ENCODE measurements around the gene CLCNKA. TPM values are rescaled to one million over a fixed set of nuclear protein-coding genes. Genes with fewer than 3 reads are reported as not detected.

CLCNKA gene
- total RNA-seq, 1 experiment from 2014 or later = 0.10 TPM

DNA sequence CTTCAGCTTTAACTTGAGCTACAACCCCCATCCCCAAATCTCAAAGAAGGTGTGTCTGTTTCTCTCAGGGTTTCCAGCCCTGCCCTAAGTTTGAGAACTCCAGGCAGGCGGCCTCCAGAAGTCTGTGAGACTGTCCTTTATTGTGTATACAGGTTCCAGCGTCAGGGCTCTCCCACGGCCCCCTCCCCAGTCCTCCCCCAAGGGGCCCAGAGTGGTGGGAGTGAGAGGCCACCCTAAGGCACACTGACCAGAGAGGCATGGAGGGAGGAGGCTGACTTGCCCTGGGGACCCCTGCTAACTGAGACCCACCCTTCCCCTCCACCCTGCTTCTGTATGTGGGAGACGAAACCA, 8.0 kb upstream of the CLCNKA start:
- no peak overlapping the region for H3K4me3 ChIP-seq (replicated peaks in 1 of 2; ENCODE audit: low read depth in 1 of 2, low read length in 2 of 2)
- ATAC-seq = no peak
- intact Hi-C loops (cut with micrococcal nuclease) = no loop called here
- H3K36me3 ChIP-seq (ENCODE audit: control insufficient read depth in 1 of 2, insufficient read depth in 2 of 2, low read length in 2 of 2) = no peaks in the 10 kb centered on the region
- TF ChIP-seq TCF7L2 (IDR thresholded peaks at IDR 0.05; ENCODE audit: borderline replicate concordance, extremely low read depth, insufficient read depth, insufficient read length) (no peak), POLR2AphosphoS5 (IDR thresholded peaks at IDR 0.05; ENCODE audit: low read depth, low read length) (no peak), FOSL1 (IDR thresholded peaks at IDR 0.05; ENCODE audit: low read depth) (no peak), SIN3A (IDR thresholded peaks at IDR 0.05; ENCODE audit: low read depth) (no peak), ZFX (IDR thresholded peaks at IDR 0.05) (no peak)
- TF ChIP-seq, protein P1, sequence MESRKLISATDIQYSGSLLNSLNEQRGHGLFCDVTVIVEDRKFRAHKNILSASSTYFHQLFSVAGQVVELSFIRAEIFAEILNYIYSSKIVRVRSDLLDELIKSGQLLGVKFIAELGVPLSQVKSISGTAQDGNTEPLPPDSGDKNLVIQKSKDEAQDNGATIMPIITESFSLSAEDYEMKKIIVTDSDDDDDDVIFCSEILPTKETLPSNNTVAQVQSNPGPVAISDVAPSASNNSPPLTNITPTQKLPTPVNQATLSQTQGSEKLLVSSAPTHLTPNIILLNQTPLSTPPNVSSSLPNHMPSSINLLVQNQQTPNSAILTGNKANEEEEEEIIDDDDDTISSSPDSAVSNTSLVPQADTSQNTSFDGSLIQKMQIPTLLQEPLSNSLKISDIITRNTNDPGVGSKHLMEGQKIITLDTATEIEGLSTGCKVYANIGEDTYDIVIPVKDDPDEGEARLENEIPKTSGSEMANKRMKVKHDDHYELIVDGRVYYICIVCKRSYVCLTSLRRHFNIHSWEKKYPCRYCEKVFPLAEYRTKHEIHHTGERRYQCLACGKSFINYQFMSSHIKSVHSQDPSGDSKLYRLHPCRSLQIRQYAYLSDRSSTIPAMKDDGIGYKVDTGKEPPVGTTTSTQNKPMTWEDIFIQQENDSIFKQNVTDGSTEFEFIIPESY (IDR thresholded peaks at IDR 0.05; ENCODE audit: extremely low read depth, insufficient replicate concordance, low read length) = no peak
- no peak overlapping the region for H3K9ac ChIP-seq (ENCODE audit: low read length)
- H3K27me3 ChIP-seq (ENCODE audit: insufficient read depth, low read length) = no peaks in the 10 kb centered on the region
- ChIA-PET POLR2A (no interaction called here), RAD21 (ENCODE audit: low non-redundant PET in 1 of 2, low total read pairs in 2 of 2, uncharacterized antibody in 2 of 2, unreplicated experiment in 2 of 2) (no interaction called here), CTCF (interaction anchor here (1.3 kb wide), 1 partner anchor 68 kb away, joined by 3 read pairs; no protein-coding TSS in a partner anchor)
- no peak for DNase-seq (ENCODE audit: low read depth, low spot score)
- BruUV-seq (replicated peaks) = no TSS peak
- peak overlapping the region; percentile 85; the same call in 1 of the 2 replicates for H3K4me2 ChIP-seq (ENCODE audit: low read length)
- no peak overlapping the region for H3K27ac ChIP-seq (ENCODE audit: low read depth, low read length)
- H4K20me1 ChIP-seq (ENCODE audit: insufficient read depth) = no peaks in the 10 kb centered on the region
- H3K79me2 ChIP-seq (ENCODE audit: insufficient read depth, low read length) = no peaks in the 10 kb centered on the region
- peaks cover 10 to 24% of the 10 kb centered on the region in 2 experiments for H3K4me1 ChIP-seq (ENCODE audit: control insufficient read depth in 1 of 2, insufficient read depth in 2 of 2, low read length in 2 of 2)
- H3K9me3 ChIP-seq (ENCODE audit: control insufficient read depth in 1 of 2, insufficient read depth in 1 of 2, low read depth in 1 of 2, low read length in 2 of 2) = no peaks in the 10 kb centered on the region
- H2AFZ ChIP-seq (ENCODE audit: low read depth, low read length, poor library complexity, severe bottlenecking) = no peak overlapping the region
- no peaks in the 10 kb centered on the region for H3K9me2 ChIP-seq (ENCODE audit: insufficient read depth)
